ENCODE data around the gene PANK1.

DNA sequence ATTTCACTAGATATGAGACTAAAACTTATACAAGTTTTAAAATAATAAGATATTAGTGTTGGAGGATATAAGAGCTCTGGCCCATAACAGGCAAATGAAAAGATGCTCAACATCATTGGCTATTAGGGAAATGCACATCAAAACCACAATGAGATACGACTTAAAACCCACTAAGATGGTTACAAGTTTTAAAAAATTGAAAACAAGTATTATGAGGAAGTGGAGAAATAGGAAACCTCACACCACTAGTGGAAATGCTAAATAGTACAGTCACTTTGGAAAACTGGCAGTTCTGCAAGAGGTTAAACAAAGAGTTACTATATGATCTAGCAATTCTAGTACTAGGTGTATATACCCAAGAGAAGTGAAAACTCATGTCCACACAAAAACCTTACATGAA is 17.2 kb downstream of the PANK1 start:
- TF ChIP-seq, protein P1, sequence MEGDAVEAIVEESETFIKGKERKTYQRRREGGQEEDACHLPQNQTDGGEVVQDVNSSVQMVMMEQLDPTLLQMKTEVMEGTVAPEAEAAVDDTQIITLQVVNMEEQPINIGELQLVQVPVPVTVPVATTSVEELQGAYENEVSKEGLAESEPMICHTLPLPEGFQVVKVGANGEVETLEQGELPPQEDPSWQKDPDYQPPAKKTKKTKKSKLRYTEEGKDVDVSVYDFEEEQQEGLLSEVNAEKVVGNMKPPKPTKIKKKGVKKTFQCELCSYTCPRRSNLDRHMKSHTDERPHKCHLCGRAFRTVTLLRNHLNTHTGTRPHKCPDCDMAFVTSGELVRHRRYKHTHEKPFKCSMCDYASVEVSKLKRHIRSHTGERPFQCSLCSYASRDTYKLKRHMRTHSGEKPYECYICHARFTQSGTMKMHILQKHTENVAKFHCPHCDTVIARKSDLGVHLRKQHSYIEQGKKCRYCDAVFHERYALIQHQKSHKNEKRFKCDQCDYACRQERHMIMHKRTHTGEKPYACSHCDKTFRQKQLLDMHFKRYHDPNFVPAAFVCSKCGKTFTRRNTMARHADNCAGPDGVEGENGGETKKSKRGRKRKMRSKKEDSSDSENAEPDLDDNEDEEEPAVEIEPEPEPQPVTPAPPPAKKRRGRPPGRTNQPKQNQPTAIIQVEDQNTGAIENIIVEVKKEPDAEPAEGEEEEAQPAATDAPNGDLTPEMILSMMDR (IDR thresholded peaks at IDR 0.05 in 4 of 5, conservative IDR thresholded peaks at IDR 0.05 in 1 of 5) = no peak
- no peak for TF ChIP-seq POLR2A (IDR thresholded peaks at IDR 0.05)

All from gastrocnemius medialis (tissue), 4 donors.